ENCODE measurements around the gene ORC2.

DNA sequence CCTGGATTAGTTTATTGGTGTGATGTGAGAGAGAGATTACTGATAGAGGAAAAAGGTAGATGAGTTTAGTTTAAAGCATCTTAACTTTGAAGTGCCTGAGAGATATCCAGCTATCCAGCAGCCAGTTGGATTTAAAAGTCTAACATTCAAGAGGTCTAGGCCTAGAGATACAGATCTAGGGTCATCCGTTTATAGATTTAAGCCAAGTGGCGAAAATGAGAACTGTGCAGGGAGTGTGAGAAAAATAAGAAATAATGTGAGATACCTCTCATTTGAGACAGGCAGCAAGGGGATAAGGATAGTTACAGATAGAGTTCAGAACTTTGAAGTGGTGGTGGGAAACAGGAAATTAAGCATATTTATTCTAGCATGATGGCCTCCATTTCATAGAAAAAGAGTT, 5.3 kb upstream of the ORC2 start:
- TF ChIP-seq, protein P1, sequence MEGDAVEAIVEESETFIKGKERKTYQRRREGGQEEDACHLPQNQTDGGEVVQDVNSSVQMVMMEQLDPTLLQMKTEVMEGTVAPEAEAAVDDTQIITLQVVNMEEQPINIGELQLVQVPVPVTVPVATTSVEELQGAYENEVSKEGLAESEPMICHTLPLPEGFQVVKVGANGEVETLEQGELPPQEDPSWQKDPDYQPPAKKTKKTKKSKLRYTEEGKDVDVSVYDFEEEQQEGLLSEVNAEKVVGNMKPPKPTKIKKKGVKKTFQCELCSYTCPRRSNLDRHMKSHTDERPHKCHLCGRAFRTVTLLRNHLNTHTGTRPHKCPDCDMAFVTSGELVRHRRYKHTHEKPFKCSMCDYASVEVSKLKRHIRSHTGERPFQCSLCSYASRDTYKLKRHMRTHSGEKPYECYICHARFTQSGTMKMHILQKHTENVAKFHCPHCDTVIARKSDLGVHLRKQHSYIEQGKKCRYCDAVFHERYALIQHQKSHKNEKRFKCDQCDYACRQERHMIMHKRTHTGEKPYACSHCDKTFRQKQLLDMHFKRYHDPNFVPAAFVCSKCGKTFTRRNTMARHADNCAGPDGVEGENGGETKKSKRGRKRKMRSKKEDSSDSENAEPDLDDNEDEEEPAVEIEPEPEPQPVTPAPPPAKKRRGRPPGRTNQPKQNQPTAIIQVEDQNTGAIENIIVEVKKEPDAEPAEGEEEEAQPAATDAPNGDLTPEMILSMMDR (IDR thresholded peaks at IDR 0.05) = no peak
- no peak for TF ChIP-seq POLR2A (IDR thresholded peaks at IDR 0.05)

Data from right lobe of liver (tissue), 4 donors.